Left ventricle myocardium inferior (tissue), 1 donor: ENCODE measurements around the gene ARL14EPL. TPM values are rescaled to one million over a fixed set of nuclear protein-coding genes. Genes with fewer than 3 reads are reported as not detected.

ENCODE experiments used
- DNase-seq: peaks from one replicate; pipeline ENCODE4 v3.0.0-alpha.2; 2020
- H3K27ac ChIP-seq: fragments of 200-600 bp; replicated peaks from 2 replicates; pipeline ENCODE4 v1.8.0; 2021
- H3K27me3 ChIP-seq: fragments of 200-600 bp; 2 replicates; pipeline ENCODE4 v1.8.0; 2021; ENCODE audit warnings: low read depth
- H3K36me3 ChIP-seq: fragments of 200-600 bp; 2 replicates; pipeline ENCODE4 v1.8.0; 2021
- H3K4me1 ChIP-seq: fragments of 200-600 bp; 2 replicates; pipeline ENCODE4 v1.8.0; 2021
- H3K4me3 ChIP-seq: fragments of 200-600 bp; 2 replicates; pipeline ENCODE4 v1.8.0; 2021; ENCODE audit warnings: mild to moderate bottlenecking, moderate library complexity
- H3K9me3 ChIP-seq: fragments of 200-600 bp; replicated peaks from 2 replicates; pipeline ENCODE4 v1.8.0; 2021
- intact Hi-C: fragments of 100-400 bp; cut with micrococcal nuclease; formaldehyde crosslinking; loops from one replicate; pipeline ENCODE4 v1.11.0; 2022
- total RNA-seq: library from RNA; stranded (reverse); fragmentation: NEBNext Ultra II Directional; extraction: Animal tissue kit (Norgen Biotek cat#: 25700); gene quantifications from one replicate; pipeline ENCODE4 v1.2.1, GENCODE V29; 2021
- TF ChIP-seq, protein P1 (sequence below): fragments of 200-600 bp; IDR thresholded peaks from 2 replicates; pipeline ENCODE4 v1.8.0; 2021; ENCODE audit warnings: antibody characterized with exemption, mild to moderate bottlenecking, borderline replicate concordance
- donor health status: DM: no; HTN: yes; CAD: no; lungs with severe emphysema.

The ARL14EPL gene
- total RNA-seq, 1 donor from 2014 or later: not detected

DNA sequence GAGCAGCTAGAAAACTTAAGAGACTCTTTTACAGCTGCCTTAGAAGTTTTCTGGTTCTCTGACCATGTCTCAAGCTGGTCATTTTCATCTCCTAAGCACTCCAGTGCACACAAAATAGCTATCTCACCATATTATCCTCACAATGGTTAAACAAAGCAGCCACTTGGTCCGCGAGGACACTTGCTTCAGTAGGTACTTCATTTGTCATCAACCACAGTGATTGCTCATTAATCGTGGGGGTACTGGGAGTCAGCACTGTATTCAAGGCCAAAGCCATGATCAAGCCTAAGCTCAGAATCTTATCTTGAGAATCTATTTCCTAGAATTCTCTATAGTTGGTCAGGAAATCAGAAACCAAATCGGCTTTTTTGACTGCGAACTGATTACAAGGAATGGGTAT, 2.9 kb downstream of the ARL14EPL start:
- peaks cover 19% of the 10 kb centered on the region for H3K27me3 ChIP-seq
- no peak for DNase-seq
- intact Hi-C loops: no loop called here
- no peaks in the 10 kb centered on the region for H3K36me3 ChIP-seq
- TF ChIP-seq, protein P1, sequence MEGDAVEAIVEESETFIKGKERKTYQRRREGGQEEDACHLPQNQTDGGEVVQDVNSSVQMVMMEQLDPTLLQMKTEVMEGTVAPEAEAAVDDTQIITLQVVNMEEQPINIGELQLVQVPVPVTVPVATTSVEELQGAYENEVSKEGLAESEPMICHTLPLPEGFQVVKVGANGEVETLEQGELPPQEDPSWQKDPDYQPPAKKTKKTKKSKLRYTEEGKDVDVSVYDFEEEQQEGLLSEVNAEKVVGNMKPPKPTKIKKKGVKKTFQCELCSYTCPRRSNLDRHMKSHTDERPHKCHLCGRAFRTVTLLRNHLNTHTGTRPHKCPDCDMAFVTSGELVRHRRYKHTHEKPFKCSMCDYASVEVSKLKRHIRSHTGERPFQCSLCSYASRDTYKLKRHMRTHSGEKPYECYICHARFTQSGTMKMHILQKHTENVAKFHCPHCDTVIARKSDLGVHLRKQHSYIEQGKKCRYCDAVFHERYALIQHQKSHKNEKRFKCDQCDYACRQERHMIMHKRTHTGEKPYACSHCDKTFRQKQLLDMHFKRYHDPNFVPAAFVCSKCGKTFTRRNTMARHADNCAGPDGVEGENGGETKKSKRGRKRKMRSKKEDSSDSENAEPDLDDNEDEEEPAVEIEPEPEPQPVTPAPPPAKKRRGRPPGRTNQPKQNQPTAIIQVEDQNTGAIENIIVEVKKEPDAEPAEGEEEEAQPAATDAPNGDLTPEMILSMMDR: no peak
- H3K4me3 ChIP-seq: no peak overlapping the region
- H3K9me3 ChIP-seq: no peaks in the 10 kb centered on the region
- no peak overlapping the region for H3K27ac ChIP-seq
- no peaks in the 10 kb centered on the region for H3K4me1 ChIP-seq

DNA sequence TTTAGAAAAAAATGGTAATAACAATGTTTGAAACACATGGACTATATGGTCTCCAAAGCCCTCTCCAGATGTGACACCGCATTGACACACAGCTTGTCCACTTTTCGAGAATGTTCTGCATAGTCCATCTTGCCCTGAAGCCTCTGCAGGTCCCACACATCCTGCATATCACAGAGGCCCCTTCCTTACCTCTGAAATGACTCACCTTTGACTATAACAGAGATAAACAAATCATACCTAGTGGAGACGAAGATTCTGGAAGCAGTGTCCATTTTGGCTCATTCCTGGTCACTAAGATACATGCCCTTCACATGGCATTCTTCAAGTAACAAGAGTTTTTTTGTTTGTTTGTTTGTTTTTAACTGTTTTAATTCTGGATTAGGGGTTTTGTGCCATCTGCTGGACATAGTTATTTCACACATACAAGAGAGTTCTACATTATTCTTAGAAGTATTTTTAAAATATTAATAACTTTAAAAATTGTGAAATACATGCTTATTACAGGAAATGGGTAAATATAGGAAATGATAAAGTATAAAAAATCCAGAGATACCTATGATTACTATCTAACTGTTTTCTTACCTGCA, 5.1 kb downstream of the ARL14EPL start:
- H3K27me3 ChIP-seq: peaks cover 23% of the 10 kb centered on the region
- no peak for DNase-seq
- H3K27ac ChIP-seq: no peak overlapping the region
- H3K4me3 ChIP-seq: no peak overlapping the region
- H3K36me3 ChIP-seq: no peaks in the 10 kb centered on the region
- TF ChIP-seq, protein P1: no peak
- no peaks in the 10 kb centered on the region for H3K4me1 ChIP-seq
- no peaks in the 10 kb centered on the region for H3K9me3 ChIP-seq
- intact Hi-C loops: no loop called here

DNA sequence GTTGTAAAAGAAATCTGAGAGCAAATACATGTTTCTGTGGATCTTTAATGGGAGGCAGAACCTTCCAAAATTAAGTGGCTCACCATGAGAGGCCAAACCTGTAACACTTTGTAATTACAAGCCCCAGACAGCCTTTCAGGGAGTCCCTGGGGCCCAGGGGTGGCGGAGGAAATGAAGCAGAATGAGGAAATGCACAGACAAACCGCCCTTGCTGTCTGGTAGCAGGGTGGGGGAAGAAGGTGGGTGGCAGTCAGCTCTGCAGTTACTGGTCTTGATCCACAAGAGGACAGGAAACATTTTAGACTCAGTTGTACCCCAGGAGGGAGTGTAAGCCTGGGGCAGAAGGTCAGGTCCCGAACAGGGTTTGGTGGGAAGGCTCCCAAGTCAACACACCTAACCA, 6.5 kb downstream of the ARL14EPL start:
- Histone ChIP-seq H3K4me1 (no peaks in the 10 kb centered on the region), H3K9me3 (no peaks in the 10 kb centered on the region), H3K4me3 (no peak overlapping the region), H3K27me3 (peaks cover 23% of the 10 kb centered on the region), H3K27ac (no peak overlapping the region), H3K36me3 (no peaks in the 10 kb centered on the region)
- intact Hi-C loops: no loop called here
- TF ChIP-seq, protein P1: no peak
- DNase-seq: no peak

DNA sequence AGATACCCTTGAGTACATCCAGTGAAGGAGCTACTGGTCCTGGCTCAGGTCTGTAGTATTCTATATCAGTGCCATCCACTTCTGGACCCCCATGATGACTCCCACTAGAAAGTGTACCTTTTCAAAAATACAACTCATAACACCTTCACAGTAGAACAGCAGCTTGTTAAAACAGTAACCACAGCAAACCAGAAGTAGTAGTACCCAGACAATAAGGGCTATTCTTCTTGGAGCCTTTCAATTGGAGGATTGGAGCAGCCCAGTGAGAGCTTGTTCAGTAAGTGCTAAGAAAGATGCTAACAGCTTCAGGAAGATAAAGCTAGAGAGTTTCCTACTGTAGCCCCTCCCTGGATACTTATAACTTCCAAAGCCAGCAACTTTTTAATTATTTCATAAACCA, 10.1 kb downstream of the ARL14EPL start:
- Histone ChIP-seq H3K27me3 (peaks cover 17% of the 10 kb centered on the region), H3K4me1 (no peaks in the 10 kb centered on the region), H3K4me3 (no peak overlapping the region), H3K27ac (no peak overlapping the region), H3K9me3 (no peaks in the 10 kb centered on the region), H3K36me3 (no peaks in the 10 kb centered on the region)
- TF ChIP-seq, protein P1: no peak
- intact Hi-C loops: no loop called here
- DNase-seq: no peak

DNA sequence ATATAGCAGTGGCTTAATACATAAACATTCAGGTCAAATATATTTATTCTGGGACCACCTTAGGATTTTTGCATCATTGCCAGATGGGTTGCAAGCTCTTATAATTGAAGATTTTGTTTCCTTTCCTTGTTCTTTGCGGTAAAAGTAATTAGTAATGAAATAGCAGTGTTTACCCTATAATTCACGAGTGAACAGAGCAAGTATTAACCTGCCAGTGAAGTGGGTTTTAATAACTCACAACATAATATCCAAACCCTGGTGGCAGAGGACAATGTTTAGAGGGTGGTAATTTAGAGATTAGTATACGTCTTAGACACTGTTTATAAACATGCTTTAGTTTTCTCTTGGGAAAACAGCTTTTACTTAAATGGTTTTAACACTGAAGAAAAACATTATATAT, 11.8 kb downstream of the ARL14EPL start:
- Histone ChIP-seq H3K4me3 (no peak overlapping the region), H3K27ac (no peak overlapping the region), H3K9me3 (no peaks in the 10 kb centered on the region), H3K27me3 (peaks cover 13% of the 10 kb centered on the region), H3K36me3 (no peaks in the 10 kb centered on the region), H3K4me1 (no peaks in the 10 kb centered on the region)
- no peak for DNase-seq
- TF ChIP-seq, protein P1: no peak
- intact Hi-C loops: no loop called here
